ENCODE measurements around the gene PPM1M. TPM values are rescaled to one million over a fixed set of nuclear protein-coding genes. Genes with fewer than 3 reads are reported as not detected.

Gene PPM1M
- polyA plus RNA-seq, 1 of the 3 experiments (the other 2 are of a cell fraction), result 19.2 TPM

DNA sequence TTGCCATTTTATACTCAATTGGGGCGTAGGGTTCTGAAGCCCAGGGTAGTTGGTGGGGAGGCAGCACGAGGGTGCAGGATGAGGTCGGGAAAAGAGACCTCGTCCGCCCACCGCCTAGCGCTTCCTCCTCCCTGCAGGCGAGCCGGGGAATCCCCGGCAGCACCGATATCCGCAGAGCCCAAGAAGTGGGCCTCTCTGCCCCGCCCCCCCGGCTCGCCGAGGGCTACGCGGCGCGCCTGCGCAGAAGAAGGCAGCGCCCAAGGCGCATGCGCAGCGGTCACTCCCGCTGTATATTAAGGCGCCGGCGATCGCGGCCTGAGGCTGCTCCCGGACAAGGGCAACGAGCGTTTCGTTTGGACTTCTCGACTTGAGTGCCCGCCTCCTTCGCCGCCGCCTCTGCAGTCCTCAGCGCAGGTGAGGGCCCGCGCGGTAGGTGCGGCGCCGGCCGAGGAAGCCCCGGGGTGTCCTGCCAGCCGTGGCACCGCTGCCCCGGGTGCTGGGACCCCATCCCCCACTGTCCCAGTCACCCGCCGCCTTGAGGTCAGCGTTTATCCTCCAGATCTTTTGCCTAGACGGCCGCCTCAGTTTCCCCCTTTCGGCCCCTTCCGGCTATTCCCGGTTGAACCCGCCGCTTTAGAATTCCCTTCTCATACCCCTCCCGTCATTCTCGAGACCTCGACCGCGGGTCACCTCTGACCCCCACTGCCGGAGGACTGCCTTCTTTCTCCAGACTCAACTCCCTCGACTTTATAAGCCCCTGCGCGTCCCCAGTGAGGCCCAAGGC is 47.5 kb upstream of the PPM1M start, which contains the start of gene ALAS1 (continued):
- TF ChIP-seq CHD2 (IDR thresholded peaks at IDR 0.05; ENCODE audit: low read length, partially characterized antibody) (peak; percentile 29), ELF1 (IDR thresholded peaks at IDR 0.05) (no peak), POLR2AphosphoS5 (IDR thresholded peaks at IDR 0.05; ENCODE audit: low read depth, low read length) (peak; percentile 95), FOXJ3 (CRISPR knock-in tag; IDR thresholded peaks at IDR 0.05) (no peak), SMC3 (IDR thresholded peaks at IDR 0.05; ENCODE audit: low read depth, low read length) (no peak), RXRA (IDR thresholded peaks at IDR 0.05; ENCODE audit: borderline replicate concordance, low read depth) (no peak), TAF1 (IDR thresholded peaks at IDR 0.05; ENCODE audit: borderline replicate concordance, low read depth, low read length) (peak; percentile 31; the same call in 1 of the 2 replicates), RCOR1 (IDR thresholded peaks at IDR 0.05; ENCODE audit: low read length) (no peak), EZH2phosphoT487 (IDR thresholded peaks at IDR 0.05; ENCODE audit: borderline replicate concordance, low read depth) (no peak)
- TF ChIP-seq, protein P1, sequence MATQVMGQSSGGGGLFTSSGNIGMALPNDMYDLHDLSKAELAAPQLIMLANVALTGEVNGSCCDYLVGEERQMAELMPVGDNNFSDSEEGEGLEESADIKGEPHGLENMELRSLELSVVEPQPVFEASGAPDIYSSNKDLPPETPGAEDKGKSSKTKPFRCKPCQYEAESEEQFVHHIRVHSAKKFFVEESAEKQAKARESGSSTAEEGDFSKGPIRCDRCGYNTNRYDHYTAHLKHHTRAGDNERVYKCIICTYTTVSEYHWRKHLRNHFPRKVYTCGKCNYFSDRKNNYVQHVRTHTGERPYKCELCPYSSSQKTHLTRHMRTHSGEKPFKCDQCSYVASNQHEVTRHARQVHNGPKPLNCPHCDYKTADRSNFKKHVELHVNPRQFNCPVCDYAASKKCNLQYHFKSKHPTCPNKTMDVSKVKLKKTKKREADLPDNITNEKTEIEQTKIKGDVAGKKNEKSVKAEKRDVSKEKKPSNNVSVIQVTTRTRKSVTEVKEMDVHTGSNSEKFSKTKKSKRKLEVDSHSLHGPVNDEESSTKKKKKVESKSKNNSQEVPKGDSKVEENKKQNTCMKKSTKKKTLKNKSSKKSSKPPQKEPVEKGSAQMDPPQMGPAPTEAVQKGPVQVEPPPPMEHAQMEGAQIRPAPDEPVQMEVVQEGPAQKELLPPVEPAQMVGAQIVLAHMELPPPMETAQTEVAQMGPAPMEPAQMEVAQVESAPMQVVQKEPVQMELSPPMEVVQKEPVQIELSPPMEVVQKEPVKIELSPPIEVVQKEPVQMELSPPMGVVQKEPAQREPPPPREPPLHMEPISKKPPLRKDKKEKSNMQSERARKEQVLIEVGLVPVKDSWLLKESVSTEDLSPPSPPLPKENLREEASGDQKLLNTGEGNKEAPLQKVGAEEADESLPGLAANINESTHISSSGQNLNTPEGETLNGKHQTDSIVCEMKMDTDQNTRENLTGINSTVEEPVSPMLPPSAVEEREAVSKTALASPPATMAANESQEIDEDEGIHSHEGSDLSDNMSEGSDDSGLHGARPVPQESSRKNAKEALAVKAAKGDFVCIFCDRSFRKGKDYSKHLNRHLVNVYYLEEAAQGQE (IDR thresholded peaks at IDR 0.05; ENCODE audit: low read depth, low read length), result no peak
- TF ChIP-seq, protein P2, sequence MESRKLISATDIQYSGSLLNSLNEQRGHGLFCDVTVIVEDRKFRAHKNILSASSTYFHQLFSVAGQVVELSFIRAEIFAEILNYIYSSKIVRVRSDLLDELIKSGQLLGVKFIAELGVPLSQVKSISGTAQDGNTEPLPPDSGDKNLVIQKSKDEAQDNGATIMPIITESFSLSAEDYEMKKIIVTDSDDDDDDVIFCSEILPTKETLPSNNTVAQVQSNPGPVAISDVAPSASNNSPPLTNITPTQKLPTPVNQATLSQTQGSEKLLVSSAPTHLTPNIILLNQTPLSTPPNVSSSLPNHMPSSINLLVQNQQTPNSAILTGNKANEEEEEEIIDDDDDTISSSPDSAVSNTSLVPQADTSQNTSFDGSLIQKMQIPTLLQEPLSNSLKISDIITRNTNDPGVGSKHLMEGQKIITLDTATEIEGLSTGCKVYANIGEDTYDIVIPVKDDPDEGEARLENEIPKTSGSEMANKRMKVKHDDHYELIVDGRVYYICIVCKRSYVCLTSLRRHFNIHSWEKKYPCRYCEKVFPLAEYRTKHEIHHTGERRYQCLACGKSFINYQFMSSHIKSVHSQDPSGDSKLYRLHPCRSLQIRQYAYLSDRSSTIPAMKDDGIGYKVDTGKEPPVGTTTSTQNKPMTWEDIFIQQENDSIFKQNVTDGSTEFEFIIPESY (IDR thresholded peaks at IDR 0.05; ENCODE audit: borderline replicate concordance, low read depth), result no peak
- TF ChIP-seq, protein P3, sequence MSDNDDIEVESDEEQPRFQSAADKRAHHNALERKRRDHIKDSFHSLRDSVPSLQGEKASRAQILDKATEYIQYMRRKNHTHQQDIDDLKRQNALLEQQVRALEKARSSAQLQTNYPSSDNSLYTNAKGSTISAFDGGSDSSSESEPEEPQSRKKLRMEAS (IDR thresholded peaks at IDR 0.05; ENCODE audit: low read depth), result no peak
- TF ChIP-seq, protein P4, sequence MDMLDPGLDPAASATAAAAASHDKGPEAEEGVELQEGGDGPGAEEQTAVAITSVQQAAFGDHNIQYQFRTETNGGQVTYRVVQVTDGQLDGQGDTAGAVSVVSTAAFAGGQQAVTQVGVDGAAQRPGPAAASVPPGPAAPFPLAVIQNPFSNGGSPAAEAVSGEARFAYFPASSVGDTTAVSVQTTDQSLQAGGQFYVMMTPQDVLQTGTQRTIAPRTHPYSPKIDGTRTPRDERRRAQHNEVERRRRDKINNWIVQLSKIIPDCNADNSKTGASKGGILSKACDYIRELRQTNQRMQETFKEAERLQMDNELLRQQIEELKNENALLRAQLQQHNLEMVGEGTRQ (IDR thresholded peaks at IDR 0.05; ENCODE audit: borderline replicate concordance, low read depth, low read length), result no peak
- TF ChIP-seq, protein P5, sequence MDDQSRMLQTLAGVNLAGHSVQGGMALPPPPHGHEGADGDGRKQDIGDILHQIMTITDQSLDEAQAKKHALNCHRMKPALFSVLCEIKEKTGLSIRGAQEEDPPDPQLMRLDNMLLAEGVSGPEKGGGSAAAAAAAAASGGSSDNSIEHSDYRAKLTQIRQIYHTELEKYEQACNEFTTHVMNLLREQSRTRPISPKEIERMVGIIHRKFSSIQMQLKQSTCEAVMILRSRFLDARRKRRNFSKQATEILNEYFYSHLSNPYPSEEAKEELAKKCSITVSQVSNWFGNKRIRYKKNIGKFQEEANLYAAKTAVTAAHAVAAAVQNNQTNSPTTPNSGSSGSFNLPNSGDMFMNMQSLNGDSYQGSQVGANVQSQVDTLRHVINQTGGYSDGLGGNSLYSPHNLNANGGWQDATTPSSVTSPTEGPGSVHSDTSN (IDR thresholded peaks at IDR 0.05), result no peak

Measured in SK-N-SH (cell line).